Smooth muscle cell (in vitro differentiated cells): ENCODE results near the gene TUFM. TPM values are rescaled to one million over a fixed set of nuclear protein-coding genes. Genes with fewer than 3 reads are reported as not detected.

Experiments
- DNase-seq: peaks from one replicate; lab custom pipeline; 2025; ENCODE audit not compliant: unreplicated experiment; lab: John Stamatoyannopoulos, UW
- H2AFZ ChIP-seq: fragments of 200-600 bp; sonication (generic); 2 replicates; pipeline ENCODE4 v1.6.0; 2016; ENCODE audit warnings: antibody characterized with exemption, low read depth, mild to moderate bottlenecking
- H3F3A ChIP-seq: fragments of 200-600 bp; sonication (generic); 2 replicates; pipeline ENCODE4 v1.6.0; 2017; ENCODE audit warnings: antibody characterized with exemption, low read depth
- H3K27ac ChIP-seq: fragments of 200-600 bp; sonication (generic); 2 replicates; pipeline ENCODE4 v1.5.1; 2016; ENCODE audit warnings: low read depth, mild to moderate bottlenecking
- H3K27me3 ChIP-seq: fragments of 200-600 bp; sonication (generic); 2 replicates; pipeline ENCODE4 v1.6.1; 2016; ENCODE audit warnings: low read depth, mild to moderate bottlenecking
- H3K36me3 ChIP-seq: fragments of 200-600 bp; sonication (generic); 2 replicates; pipeline ENCODE4 v1.5.1; 2016; ENCODE audit warnings: low read depth
- H3K4me1 ChIP-seq: fragments of 200-600 bp; sonication (generic); 2 replicates; pipeline ENCODE4 v1.5.1; 2016; ENCODE audit warnings: low read depth
- H3K4me2 ChIP-seq: fragments of 200-600 bp; sonication (generic); 2 replicates; pipeline ENCODE4 v1.6.0; 2016; ENCODE audit warnings: mild to moderate bottlenecking
- H3K4me3 ChIP-seq: fragments of 200-600 bp; sonication (generic); 2 replicates; pipeline ENCODE4 v1.5.1; 2016; ENCODE audit warnings: mild to moderate bottlenecking
- H3K79me2 ChIP-seq: fragments of 200-600 bp; sonication (generic); 2 replicates; pipeline ENCODE4 v1.6.0; 2016; ENCODE audit warnings: low read depth, mild to moderate bottlenecking
- H3K9ac ChIP-seq: fragments of 200-600 bp; sonication (generic); 2 replicates; pipeline ENCODE4 v1.6.0; 2016; ENCODE audit warnings: low read depth
- H3K9me3 ChIP-seq: fragments of 200-600 bp; sonication (generic); replicated peaks from 2 replicates; pipeline ENCODE4 v1.5.1; 2016; ENCODE audit warnings: low read depth
- H4K20me1 ChIP-seq: fragments of 200-600 bp; sonication (generic); 2 replicates; pipeline ENCODE4 v1.6.0; 2016; ENCODE audit warnings: low read depth
- WGBS: methylation state at CpG from one replicate; pipeline ENCODE4 v1.1.7; 2016; ENCODE audit warnings: low lambda C conversion rate; 5-methylcytosine and 5-hydroxymethylcytosine counted together
- polyA plus RNA-seq: library from polyadenylated mRNA; unstranded; fragments of >200 nt; fragmentation: Nextera tagmentation; extraction: Ambion mirVana; gene quantifications from 2 replicates; pipeline ENCODE4 v1.2.1, GENCODE V29; 2016
- total RNA-seq: library from RNA; depleted of rRNA; stranded (reverse); fragments of >200 nt; gene quantifications from 2 replicates; pipeline ENCODE4 v1.2.3, GENCODE V29; 2014
- TF ChIP-seq, protein P1 (sequence below): fragments of 200-600 bp; sonication (generic); IDR thresholded peaks from 2 replicates; pipeline ENCODE4 v1.5.1; 2017; ENCODE audit warnings: borderline replicate concordance, mild to moderate bottlenecking, antibody characterized with exemption; ENCODE audit not compliant: insufficient read depth, poor library complexity, severe bottlenecking

TUFM gene
- total and polyA plus RNA-seq, 2 experiments from 2014 or later, result 76.1 to 191 TPM

DNA sequence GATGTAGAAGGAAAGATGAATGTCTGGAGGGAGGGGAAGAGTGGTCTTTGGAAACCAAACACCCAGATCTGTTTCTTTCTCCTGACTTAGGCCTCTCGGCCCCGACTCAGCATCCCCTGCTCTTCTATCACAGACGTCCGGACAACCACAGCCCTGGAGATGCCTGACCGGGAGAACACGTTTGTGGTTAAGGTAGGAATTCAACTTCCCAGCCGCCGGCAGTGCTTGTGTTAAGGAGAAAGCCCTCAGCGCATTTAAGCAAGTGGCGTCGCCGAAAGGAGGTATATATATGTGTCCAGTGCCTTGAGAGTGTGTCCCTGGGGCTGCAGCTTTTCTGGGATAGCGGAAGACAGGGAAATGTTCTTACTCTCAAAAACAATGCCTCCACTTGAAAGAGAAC lies 21.1 kb upstream of the TUFM start:
- TF ChIP-seq, protein P1, sequence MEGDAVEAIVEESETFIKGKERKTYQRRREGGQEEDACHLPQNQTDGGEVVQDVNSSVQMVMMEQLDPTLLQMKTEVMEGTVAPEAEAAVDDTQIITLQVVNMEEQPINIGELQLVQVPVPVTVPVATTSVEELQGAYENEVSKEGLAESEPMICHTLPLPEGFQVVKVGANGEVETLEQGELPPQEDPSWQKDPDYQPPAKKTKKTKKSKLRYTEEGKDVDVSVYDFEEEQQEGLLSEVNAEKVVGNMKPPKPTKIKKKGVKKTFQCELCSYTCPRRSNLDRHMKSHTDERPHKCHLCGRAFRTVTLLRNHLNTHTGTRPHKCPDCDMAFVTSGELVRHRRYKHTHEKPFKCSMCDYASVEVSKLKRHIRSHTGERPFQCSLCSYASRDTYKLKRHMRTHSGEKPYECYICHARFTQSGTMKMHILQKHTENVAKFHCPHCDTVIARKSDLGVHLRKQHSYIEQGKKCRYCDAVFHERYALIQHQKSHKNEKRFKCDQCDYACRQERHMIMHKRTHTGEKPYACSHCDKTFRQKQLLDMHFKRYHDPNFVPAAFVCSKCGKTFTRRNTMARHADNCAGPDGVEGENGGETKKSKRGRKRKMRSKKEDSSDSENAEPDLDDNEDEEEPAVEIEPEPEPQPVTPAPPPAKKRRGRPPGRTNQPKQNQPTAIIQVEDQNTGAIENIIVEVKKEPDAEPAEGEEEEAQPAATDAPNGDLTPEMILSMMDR, result no peak
- DNase-seq, result no peak
- Histone ChIP-seq H2AFZ (no peak overlapping the region), H3F3A (no peaks in the 10 kb centered on the region), H3K27ac (no peak overlapping the region), H3K4me3 (no peak overlapping the region), H3K9ac (no peak overlapping the region), H3K79me2 (peaks cover 29% of the 10 kb centered on the region), H3K9me3 (no peaks in the 10 kb centered on the region), H3K4me1 (peaks cover 12% of the 10 kb centered on the region), H4K20me1 (peaks cover 23% of the 10 kb centered on the region), H3K36me3 (no peaks in the 10 kb centered on the region), H3K4me2 (no peak overlapping the region), H3K27me3 (no peaks in the 10 kb centered on the region)
- 88% methylated on average over 13 of the region's 13 CpGs for WGBS

DNA sequence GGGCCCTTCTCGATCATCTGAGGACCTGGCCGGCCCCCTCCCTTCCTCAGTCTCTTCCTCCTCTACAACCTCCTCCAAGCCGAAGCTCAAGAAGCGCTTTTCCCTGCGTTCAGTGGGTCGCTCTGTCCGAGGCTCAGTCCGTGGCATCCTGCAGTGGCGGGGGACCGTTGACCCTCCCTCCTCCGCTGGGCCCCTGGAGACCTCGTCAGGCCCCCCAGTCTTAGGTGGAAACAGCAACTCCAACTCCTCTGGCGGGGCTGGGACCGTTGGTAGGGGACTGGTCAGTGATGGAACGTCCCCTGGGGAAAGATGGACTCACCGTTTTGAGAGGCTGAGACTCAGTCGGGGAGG lies 20.3 kb upstream of the TUFM start:
- TF ChIP-seq, protein P1, result no peak
- Histone ChIP-seq H3K27me3 (no peaks in the 10 kb centered on the region), H3K4me1 (peaks cover 12% of the 10 kb centered on the region), H3K4me2 (no peak overlapping the region), H3K27ac (no peak overlapping the region), H3K79me2 (peaks cover 29% of the 10 kb centered on the region), H3F3A (no peaks in the 10 kb centered on the region), H2AFZ (no peak overlapping the region), H4K20me1 (peaks cover 23% of the 10 kb centered on the region), H3K9ac (no peak overlapping the region), H3K4me3 (no peak overlapping the region), H3K36me3 (no peaks in the 10 kb centered on the region), H3K9me3 (no peaks in the 10 kb centered on the region)
- no peak for DNase-seq
- WGBS, result 95% methylated on average over 17 of the region's 17 CpGs

DNA sequence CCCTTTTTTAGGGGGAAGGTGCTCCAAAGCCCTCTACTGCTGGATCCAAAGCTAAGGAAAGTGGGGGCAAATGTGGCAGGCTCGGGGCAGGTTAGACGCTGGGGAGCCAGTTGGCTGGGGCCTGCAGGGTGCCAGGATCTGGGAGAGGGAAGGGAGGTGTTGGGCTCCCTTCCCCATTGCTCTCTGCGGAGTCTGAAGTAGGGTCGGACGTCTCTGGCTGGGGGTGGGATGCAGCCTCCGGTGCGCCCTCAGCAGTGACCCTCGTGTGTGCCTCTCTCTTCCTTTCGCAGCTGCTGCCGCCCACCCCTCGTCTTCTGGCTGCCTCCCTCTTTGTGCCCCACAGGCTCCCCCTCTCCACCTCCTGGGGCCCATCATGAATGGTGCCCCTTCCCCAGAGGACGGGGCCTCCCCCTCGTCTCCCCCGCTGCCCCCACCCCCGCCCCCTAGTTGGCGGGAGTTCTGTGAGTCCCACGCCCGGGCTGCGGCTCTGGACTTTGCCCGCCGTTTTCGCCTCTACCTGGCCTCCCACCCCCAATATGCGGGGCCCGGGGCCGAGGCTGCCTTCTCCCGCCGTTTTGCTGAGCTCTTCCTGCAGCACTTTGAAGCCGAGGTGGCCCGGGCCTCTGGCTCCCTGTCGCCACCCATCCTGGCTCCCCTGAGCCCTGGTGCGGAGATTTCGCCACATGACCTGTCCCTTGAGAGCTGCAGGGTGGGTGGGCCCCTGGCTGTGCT lies 19.7 kb upstream of the TUFM start:
- DNase-seq, result no peak
- no peak overlapping the region for H3K4me2 ChIP-seq
- H3F3A ChIP-seq, result no peaks in the 10 kb centered on the region
- H3K79me2 ChIP-seq, result peaks cover 29% of the 10 kb centered on the region
- no peaks in the 10 kb centered on the region for H3K27me3 ChIP-seq
- H3K9ac ChIP-seq, result no peak overlapping the region
- no peaks in the 10 kb centered on the region for H3K9me3 ChIP-seq
- peaks cover 23% of the 10 kb centered on the region for H4K20me1 ChIP-seq
- H3K4me3 ChIP-seq, result no peak overlapping the region
- TF ChIP-seq, protein P1, result no peak
- H3K27ac ChIP-seq, result no peak overlapping the region
- H2AFZ ChIP-seq, result no peak overlapping the region
- H3K4me1 ChIP-seq, result peaks cover 12% of the 10 kb centered on the region
- no peaks in the 10 kb centered on the region for H3K36me3 ChIP-seq
- 97% methylated on average over 24 of the region's 32 CpGs for WGBS
